Smooth muscle cell (in vitro differentiated cells): ENCODE results near the gene IPO11. TPM values are rescaled to one million over a fixed set of nuclear protein-coding genes. Genes with fewer than 3 reads are reported as not detected.

ENCODE experiments used
- DNase-seq: peaks from one replicate; lab custom pipeline; 2025; ENCODE audit not compliant: unreplicated experiment; lab: John Stamatoyannopoulos, UW
- H2AFZ ChIP-seq: fragments of 200-600 bp; sonication (generic); 2 replicates; pipeline ENCODE4 v1.6.0; 2016; ENCODE audit warnings: antibody characterized with exemption, low read depth, mild to moderate bottlenecking
- H3F3A ChIP-seq: fragments of 200-600 bp; sonication (generic); 2 replicates; pipeline ENCODE4 v1.6.0; 2017; ENCODE audit warnings: antibody characterized with exemption, low read depth
- H3K27ac ChIP-seq: fragments of 200-600 bp; sonication (generic); 2 replicates; pipeline ENCODE4 v1.5.1; 2016; ENCODE audit warnings: low read depth, mild to moderate bottlenecking
- H3K27me3 ChIP-seq: fragments of 200-600 bp; sonication (generic); 2 replicates; pipeline ENCODE4 v1.6.1; 2016; ENCODE audit warnings: low read depth, mild to moderate bottlenecking
- H3K36me3 ChIP-seq: fragments of 200-600 bp; sonication (generic); 2 replicates; pipeline ENCODE4 v1.5.1; 2016; ENCODE audit warnings: low read depth
- H3K4me1 ChIP-seq: fragments of 200-600 bp; sonication (generic); 2 replicates; pipeline ENCODE4 v1.5.1; 2016; ENCODE audit warnings: low read depth
- H3K4me2 ChIP-seq: fragments of 200-600 bp; sonication (generic); 2 replicates; pipeline ENCODE4 v1.6.0; 2016; ENCODE audit warnings: mild to moderate bottlenecking
- H3K4me3 ChIP-seq: fragments of 200-600 bp; sonication (generic); 2 replicates; pipeline ENCODE4 v1.5.1; 2016; ENCODE audit warnings: mild to moderate bottlenecking
- H3K79me2 ChIP-seq: fragments of 200-600 bp; sonication (generic); 2 replicates; pipeline ENCODE4 v1.6.0; 2016; ENCODE audit warnings: low read depth, mild to moderate bottlenecking
- H3K9ac ChIP-seq: fragments of 200-600 bp; sonication (generic); 2 replicates; pipeline ENCODE4 v1.6.0; 2016; ENCODE audit warnings: low read depth
- H3K9me3 ChIP-seq: fragments of 200-600 bp; sonication (generic); replicated peaks from 2 replicates; pipeline ENCODE4 v1.5.1; 2016; ENCODE audit warnings: low read depth
- H4K20me1 ChIP-seq: fragments of 200-600 bp; sonication (generic); 2 replicates; pipeline ENCODE4 v1.6.0; 2016; ENCODE audit warnings: low read depth
- whole genome bisulfite sequencing: methylation state at CpG from one replicate; pipeline ENCODE4 v1.1.7; 2016; ENCODE audit warnings: low lambda C conversion rate; 5-methylcytosine and 5-hydroxymethylcytosine counted together
- polyA plus RNA-seq: library from polyadenylated mRNA; unstranded; fragments of >200 nt; fragmentation: Nextera tagmentation; extraction: Ambion mirVana; gene quantifications from 2 replicates; pipeline ENCODE4 v1.2.1, GENCODE V29; 2016
- total RNA-seq: library from RNA; depleted of rRNA; stranded (reverse); fragments of >200 nt; gene quantifications from 2 replicates; pipeline ENCODE4 v1.2.3, GENCODE V29; 2014
- TF ChIP-seq, protein P1 (sequence below): fragments of 200-600 bp; sonication (generic); IDR thresholded peaks from 2 replicates; pipeline ENCODE4 v1.5.1; 2017; ENCODE audit warnings: borderline replicate concordance, mild to moderate bottlenecking, antibody characterized with exemption; ENCODE audit not compliant: insufficient read depth, poor library complexity, severe bottlenecking

Gene IPO11
- total RNA-seq (18.0 and 31.8 TPM in 2 replicates), polyA plus RNA-seq (9.3 and 15.9 TPM in 2 replicates)

DNA sequence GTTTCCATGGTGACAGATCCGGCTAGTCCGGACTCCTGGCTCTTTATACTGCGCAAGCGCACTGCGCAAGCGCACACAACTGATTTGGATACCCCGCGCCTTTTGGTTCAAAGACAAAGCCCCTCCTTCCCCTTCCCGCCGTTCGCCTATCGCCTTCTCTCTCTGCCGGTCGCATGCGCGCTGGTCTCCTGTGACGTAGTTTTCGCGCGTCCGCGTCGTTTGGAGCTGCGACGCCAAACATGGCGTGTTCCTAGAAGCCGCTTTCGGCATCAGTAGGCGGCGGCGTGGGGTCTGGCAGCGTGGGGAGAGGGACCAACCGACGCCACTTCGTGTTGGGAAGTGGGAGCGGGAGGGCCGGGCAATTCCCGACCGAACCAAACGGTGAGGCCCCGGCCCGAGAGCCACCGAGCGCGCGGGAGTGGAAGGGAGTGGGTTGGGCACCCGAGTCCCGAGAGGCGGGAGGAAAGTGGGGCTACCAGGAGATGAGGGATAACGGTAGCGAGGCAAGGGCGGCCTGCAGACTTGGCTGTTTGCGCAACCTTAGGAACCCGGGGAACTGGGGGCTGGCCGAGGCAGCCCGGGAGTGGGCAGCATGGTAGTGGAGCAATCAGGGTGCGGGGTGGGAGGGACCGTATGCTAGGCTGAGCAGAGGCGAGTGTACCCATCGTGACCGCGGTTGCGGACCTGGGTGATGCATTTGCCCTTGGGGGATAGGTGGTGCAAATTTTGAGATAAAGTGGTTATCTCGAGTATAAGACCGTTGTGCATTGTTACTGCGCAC is at the start of gene IPO11:
IPO11 (plus strand) TSS at position 215 of the 781 bp plus-strand sequence. CDS start 24,517 bp downstream, outside the sequence.
- Histone ChIP-seq H3K9me3 (no peaks in the 10 kb centered on the region), H3K27me3 (no peaks in the 10 kb centered on the region), H3K27ac (peak within 1 kb of the TSS; percentile 91), H3K79me2 (peaks cover 47% of the 10 kb centered on the region), H3K36me3 (no peaks in the 10 kb centered on the region), H3F3A (no peaks in the 10 kb centered on the region), H2AFZ (peak within 1 kb of the TSS; percentile 93), H3K4me2 (peak within 1 kb of the TSS; percentile 96), H3K4me3 (peak within 1 kb of the TSS; percentile 89), H3K9ac (peak within 1 kb of the TSS; percentile 94), H3K4me1 (peaks cover 10% of the 10 kb centered on the region), H4K20me1 (peaks cover 5% of the 10 kb centered on the region)
- WGBS, result under 1% methylated on average over 49 of the region's 66 CpGs
- TF ChIP-seq, protein P1, sequence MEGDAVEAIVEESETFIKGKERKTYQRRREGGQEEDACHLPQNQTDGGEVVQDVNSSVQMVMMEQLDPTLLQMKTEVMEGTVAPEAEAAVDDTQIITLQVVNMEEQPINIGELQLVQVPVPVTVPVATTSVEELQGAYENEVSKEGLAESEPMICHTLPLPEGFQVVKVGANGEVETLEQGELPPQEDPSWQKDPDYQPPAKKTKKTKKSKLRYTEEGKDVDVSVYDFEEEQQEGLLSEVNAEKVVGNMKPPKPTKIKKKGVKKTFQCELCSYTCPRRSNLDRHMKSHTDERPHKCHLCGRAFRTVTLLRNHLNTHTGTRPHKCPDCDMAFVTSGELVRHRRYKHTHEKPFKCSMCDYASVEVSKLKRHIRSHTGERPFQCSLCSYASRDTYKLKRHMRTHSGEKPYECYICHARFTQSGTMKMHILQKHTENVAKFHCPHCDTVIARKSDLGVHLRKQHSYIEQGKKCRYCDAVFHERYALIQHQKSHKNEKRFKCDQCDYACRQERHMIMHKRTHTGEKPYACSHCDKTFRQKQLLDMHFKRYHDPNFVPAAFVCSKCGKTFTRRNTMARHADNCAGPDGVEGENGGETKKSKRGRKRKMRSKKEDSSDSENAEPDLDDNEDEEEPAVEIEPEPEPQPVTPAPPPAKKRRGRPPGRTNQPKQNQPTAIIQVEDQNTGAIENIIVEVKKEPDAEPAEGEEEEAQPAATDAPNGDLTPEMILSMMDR, result no peak
- peak; percentile 88 for DNase-seq

DNA sequence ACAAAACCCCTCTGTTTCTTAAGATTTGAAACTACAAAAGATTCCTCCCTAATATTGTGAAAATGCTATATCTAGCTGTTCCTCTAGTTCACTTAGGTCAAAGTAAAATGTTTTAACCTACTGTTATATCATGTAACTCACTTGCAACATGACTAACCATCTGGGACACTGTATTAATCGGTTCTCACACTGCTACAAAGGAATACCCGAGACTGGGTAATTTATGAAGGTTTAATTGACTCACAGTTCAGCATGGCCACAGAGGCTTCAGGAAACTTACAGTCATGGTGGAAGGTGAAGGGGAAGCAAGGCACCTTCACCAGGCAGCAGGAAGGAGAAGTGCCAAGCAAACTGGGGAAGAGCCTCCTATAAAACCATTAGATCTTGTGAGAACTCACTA is 43.5 kb upstream of the IPO11 start:
- 98% methylated on average over 2 of the region's 2 CpGs for WGBS
- Histone ChIP-seq H3F3A (no peaks in the 10 kb centered on the region), H3K27ac (no peak overlapping the region), H3K4me2 (no peak overlapping the region), H3K9ac (no peak overlapping the region), H2AFZ (no peak overlapping the region), H3K36me3 (peaks cover 27% of the 10 kb centered on the region), H3K9me3 (no peaks in the 10 kb centered on the region), H3K79me2 (peaks cover 4% of the 10 kb centered on the region), H4K20me1 (no peaks in the 10 kb centered on the region), H3K4me3 (no peak overlapping the region), H3K4me1 (no peaks in the 10 kb centered on the region), H3K27me3 (no peaks in the 10 kb centered on the region)
- TF ChIP-seq, protein P1, result no peak
- DNase-seq, result no peak

DNA sequence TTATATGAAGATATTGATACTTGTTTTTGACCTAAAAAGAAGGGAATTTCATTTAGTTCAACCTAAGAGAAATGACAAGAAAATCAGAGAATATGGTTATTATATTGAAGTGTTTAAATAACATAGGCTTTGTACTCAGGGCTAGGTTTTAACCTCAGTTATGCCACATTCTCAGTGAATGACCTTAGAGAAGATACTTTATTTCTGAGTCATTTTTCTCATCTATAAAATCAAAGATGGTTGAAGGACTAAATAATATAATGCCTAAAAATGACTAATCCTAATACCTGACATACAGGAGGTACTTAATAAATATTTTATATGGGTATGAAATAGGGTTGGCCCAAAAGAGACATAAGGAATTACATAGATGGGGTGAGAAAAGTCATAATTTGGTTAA is 41.2 kb upstream of the IPO11 start:
- H3K36me3 ChIP-seq, result peaks cover 6% of the 10 kb centered on the region
- no peak for DNase-seq
- no peaks in the 10 kb centered on the region for H3F3A ChIP-seq
- H2AFZ ChIP-seq, result no peak overlapping the region
- H3K4me1 ChIP-seq, result no peaks in the 10 kb centered on the region
- H3K4me2 ChIP-seq, result no peak overlapping the region
- H4K20me1 ChIP-seq, result no peaks in the 10 kb centered on the region
- H3K79me2 ChIP-seq, result peaks cover 4% of the 10 kb centered on the region
- H3K27me3 ChIP-seq, result no peaks in the 10 kb centered on the region
- H3K4me3 ChIP-seq, result no peak overlapping the region
- H3K9me3 ChIP-seq, result no peaks in the 10 kb centered on the region
- H3K9ac ChIP-seq, result no peak overlapping the region
- TF ChIP-seq, protein P1, result no peak
- no peak overlapping the region for H3K27ac ChIP-seq

DNA sequence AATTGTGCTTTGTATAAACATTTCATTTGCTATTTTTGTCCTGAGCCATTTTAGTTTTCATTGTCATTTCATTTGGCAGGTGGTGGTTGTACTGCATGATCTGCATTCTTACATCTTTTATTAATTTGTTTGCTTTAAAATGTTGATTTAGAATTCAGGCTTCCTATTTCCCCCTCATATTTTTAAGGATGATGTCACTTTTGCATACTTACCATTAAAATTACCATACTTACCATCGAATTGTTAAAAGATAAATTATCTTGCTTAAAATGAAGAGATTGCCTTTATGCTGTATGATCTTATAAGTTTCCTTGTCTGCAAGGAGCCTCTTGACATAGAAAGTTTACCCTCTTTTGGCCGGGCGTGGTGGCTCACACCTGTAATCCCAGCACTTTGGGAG is 40.0 kb upstream of the IPO11 start:
- no peak overlapping the region for H3K9ac ChIP-seq
- no peaks in the 10 kb centered on the region for H3K9me3 ChIP-seq
- DNase-seq, result no peak
- H4K20me1 ChIP-seq, result no peaks in the 10 kb centered on the region
- no peak overlapping the region for H2AFZ ChIP-seq
- H3F3A ChIP-seq, result no peaks in the 10 kb centered on the region
- 95% methylated on average over 3 of the region's 3 CpGs for WGBS
- peaks cover 6% of the 10 kb centered on the region for H3K36me3 ChIP-seq
- peaks cover 4% of the 10 kb centered on the region for H3K79me2 ChIP-seq
- no peak overlapping the region for H3K4me2 ChIP-seq
- no peak overlapping the region for H3K27ac ChIP-seq
- TF ChIP-seq, protein P1, result no peak
- no peaks in the 10 kb centered on the region for H3K4me1 ChIP-seq
- no peaks in the 10 kb centered on the region for H3K27me3 ChIP-seq
- no peak overlapping the region for H3K4me3 ChIP-seq
